NB4 (cell line): Measurements from ENCODE around the gene TMEM202.
"Not testable (repeated sequence)": the region's sequence is repeated elsewhere in the genome, so short reads cannot be mapped to it uniquely, and the experiment has no call there.

Source experiments
- TF ChIP-seq, protein P1 (sequence below): IDR thresholded peaks from one replicate; pipeline ENCODE4 v1.5.1; 2012; ENCODE audit warnings: low read depth, low read length
- TF ChIP-seq, protein P2 (sequence below): IDR thresholded peaks from 2 replicates; pipeline ENCODE4 v1.6.1; 2011; ENCODE audit warnings: low read depth, low read length

DNA sequence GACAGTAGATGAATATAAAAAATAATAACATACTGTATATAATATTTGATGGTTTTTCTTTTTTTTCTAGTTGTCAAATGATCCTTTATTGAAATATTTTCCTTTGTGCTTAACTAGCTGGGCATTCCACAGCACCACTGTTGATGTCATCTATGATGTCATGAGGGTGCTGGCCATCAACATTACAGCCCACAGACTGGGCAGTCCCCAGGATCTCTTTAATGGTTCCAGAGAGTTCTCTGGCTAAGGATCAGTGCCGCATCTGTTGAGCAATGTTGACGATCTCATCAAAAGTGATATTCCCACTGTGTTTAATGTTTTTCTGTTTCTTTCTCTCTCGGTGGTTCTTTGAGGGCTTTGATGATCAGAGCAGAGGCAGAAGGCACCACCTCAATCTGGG, 19.0 kb upstream of the TMEM202 start:
- TF ChIP-seq, protein P1, sequence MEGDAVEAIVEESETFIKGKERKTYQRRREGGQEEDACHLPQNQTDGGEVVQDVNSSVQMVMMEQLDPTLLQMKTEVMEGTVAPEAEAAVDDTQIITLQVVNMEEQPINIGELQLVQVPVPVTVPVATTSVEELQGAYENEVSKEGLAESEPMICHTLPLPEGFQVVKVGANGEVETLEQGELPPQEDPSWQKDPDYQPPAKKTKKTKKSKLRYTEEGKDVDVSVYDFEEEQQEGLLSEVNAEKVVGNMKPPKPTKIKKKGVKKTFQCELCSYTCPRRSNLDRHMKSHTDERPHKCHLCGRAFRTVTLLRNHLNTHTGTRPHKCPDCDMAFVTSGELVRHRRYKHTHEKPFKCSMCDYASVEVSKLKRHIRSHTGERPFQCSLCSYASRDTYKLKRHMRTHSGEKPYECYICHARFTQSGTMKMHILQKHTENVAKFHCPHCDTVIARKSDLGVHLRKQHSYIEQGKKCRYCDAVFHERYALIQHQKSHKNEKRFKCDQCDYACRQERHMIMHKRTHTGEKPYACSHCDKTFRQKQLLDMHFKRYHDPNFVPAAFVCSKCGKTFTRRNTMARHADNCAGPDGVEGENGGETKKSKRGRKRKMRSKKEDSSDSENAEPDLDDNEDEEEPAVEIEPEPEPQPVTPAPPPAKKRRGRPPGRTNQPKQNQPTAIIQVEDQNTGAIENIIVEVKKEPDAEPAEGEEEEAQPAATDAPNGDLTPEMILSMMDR: not testable (repeated sequence)
- TF ChIP-seq, protein P2, sequence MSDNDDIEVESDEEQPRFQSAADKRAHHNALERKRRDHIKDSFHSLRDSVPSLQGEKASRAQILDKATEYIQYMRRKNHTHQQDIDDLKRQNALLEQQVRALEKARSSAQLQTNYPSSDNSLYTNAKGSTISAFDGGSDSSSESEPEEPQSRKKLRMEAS: not testable (repeated sequence)
